COR-L47 (cell line): ENCODE results near the gene PGA3.
"Not testable (repeated sequence)": the region's sequence is repeated elsewhere in the genome, so short reads cannot be mapped to it uniquely, and the experiment has no call there.

Source experiments
- DNase-seq: peaks from one replicate; lab custom pipeline; 2025; lab: John Stamatoyannopoulos, UW

Gene PGA3

GRCh38 chr11:61207636-61208310 is 4.5 kb downstream of the PGA3 start:
- not testable (repeated sequence) for DNase-seq

DNA sequence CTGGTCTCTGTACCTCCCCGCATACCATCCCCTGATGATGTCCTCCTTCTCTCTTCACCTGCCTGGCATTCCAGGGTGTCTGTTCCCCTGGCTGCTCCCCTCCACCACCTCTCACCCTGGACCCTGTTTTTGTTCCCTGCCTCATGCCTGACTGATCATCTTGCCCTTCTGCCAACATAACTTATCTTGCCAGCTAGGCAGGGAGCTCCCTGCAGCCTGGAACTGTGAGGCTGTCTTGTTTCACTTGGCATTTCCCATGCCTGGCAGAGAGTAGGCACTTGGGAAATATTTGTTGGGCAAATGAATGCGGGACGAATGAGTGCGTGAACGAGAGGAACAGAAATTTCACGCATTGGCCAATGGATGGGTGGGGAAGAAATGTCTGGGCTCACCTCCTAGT is 7.3 kb downstream of the PGA3 start:
- DNase-seq, result not testable (repeated sequence)

GRCh38 chr11:61211327-61211952 is 8.1 kb downstream of the PGA3 start:
- not testable (repeated sequence) for DNase-seq

- DNase-seq, result not testable (repeated sequence)
Measured at GRCh38 chr11:61212202-61212601, 8.9 kb downstream of the PGA3 start.

GRCh38 chr11:61213711-61214324 is 10.5 kb downstream of the PGA3 start:
- DNase-seq, result not testable (repeated sequence)

DNA sequence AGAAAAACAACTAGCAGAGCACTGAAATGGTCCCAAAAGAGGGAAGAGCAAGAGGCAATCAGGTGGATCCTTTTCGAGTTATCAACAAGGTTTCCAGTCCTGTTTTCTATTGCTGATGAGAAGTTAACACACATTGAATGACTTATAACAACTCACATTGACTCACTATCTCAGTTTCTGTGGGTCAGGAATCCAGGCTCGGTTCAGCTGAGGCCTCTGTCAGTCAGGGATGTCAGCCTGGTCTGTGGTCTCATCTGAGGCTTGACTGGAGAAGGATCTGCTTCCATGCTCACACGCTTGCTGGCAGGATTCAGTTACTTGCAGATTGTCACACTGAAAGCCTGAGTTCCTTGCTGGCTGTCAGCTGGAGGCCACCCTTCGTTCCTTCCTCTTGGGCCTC is 15.0 kb downstream of the PGA3 start:
- DNase-seq, result not testable (repeated sequence)

DNA sequence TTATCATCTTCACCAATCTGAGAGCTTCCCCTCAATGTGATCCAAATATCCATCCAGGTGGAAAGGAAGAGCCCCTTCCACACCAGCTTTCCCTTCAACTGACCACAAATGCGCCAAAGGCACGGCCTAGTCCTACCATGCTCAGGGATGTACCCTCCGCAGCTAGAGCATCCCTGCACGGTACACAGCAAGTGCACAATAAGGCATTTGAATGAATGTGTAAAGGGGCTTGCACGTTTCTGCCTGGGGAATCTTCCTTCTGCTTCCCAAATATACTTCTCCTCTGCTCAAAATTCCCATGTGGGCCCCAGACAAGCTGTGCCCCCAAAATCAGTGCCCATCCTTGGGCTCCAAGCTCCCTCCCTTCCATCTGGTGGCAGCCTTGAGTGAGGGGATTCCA is 15.7 kb downstream of the PGA3 start:
- not testable (repeated sequence) for DNase-seq

- not testable (repeated sequence) for DNase-seq
Measured at GRCh38 chr11:61222047-61222446, 18.7 kb downstream of the PGA3 start, which contains the start of gene PGA4. Gene PGA4, plus strand, starts transcription at chr11:61222347. Its CDS starts 54 bp downstream, at chr11:61222401.

DNA sequence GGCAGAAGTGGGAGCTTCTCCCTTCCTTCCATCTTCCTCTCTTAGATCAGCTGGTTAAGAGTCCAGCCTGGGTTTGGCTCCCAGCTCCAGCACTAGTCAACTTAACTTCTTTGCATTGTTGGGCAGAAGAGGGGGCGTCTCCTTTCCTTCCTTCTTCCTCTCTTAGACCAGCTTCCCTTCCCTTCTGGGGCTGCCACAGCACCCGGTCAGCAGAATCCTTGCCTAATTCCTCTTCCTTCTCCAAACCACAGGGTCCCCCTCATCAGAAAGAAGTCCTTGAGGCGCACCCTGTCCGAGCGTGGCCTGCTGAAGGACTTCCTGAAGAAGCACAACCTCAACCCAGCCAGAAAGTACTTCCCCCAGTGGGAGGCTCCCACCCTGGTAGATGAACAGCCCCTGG is 19.4 kb downstream of the PGA3 start:
- not testable (repeated sequence) for DNase-seq

- DNase-seq, result not testable (repeated sequence)
Measured at GRCh38 chr11:61226457-61227137, 23.3 kb downstream of the PGA3 start.

DNA sequence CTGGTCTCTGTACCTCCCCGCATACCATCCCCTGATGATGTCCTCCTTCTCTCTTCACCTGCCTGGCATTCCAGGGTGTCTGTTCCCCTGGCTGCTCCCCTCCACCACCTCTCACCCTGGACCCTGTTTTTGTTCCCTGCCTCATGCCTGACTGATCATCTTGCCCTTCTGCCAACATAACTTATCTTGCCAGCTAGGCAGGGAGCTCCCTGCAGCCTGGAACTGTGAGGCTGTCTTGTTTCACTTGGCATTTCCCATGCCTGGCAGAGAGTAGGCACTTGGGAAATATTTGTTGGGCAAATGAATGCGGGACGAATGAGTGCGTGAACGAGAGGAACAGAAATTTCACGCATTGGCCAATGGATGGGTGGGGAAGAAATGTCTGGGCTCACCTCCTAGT is 26.1 kb downstream of the PGA3 start:
- DNase-seq, result not testable (repeated sequence)

- DNase-seq, result not testable (repeated sequence)
Measured at GRCh38 chr11:61231033-61231432, 27.7 kb downstream of the PGA3 start.

DNA sequence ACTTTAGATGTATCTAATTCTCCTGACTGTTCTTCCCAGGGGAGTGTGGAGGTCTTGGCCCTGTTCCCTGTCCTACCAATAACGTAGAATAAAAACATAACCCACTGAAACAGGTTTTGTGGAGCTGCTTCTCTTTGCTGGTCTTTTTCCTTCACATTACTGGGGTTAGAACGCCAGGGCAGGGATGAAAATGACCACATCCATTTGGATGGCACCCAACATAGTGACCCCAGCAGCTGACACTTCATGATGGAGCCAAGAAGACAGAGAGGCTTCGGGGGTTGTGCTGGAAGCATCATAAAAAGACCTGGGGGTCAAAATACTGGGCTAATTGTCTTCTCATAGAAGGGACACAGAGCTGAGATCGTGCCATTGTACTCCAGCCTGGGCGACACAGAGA is 28.3 kb downstream of the PGA3 start:
- DNase-seq, result not testable (repeated sequence)

DNA sequence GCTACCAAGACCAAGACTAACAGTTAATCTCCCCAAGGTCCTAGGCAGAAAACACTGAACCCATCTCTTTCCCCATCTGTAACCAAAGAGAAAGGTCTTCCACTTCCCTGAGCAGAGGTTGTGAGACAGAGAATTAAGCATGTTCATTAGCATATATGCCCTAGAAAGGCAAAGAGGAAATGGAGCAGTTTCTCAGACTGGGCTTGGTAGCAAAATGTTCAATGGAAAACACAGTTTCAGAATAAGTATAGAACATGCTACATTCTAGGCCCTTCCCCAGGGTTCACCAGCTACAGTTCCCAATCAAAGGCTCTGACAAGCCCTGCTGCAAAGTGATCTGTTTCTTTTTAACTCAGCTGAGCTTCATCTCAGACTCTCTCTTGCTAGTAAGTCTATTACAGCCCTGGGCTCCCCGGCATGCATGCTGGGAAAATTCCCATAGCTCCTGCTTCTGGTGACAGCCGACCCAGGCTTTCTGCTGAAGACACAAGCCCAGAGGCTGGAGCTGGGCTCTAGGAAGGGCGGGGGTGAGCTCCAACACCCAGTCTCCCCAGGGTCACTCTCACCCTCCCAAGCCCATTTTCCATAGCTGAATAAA is 29.3 kb downstream of the PGA3 start:
- DNase-seq, result not testable (repeated sequence)

DNA sequence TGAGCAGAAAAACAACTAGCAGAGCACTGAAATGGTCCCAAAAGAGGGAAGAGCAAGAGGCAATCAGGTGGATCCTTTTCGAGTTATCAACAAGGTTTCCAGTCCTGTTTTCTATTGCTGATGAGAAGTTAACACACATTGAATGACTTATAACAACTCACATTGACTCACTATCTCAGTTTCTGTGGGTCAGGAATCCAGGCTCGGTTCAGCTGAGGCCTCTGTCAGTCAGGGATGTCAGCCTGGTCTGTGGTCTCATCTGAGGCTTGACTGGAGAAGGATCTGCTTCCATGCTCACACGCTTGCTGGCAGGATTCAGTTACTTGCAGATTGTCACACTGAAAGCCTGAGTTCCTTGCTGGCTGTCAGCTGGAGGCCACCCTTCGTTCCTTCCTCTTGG is 33.8 kb downstream of the PGA3 start:
- DNase-seq, result not testable (repeated sequence)

DNA sequence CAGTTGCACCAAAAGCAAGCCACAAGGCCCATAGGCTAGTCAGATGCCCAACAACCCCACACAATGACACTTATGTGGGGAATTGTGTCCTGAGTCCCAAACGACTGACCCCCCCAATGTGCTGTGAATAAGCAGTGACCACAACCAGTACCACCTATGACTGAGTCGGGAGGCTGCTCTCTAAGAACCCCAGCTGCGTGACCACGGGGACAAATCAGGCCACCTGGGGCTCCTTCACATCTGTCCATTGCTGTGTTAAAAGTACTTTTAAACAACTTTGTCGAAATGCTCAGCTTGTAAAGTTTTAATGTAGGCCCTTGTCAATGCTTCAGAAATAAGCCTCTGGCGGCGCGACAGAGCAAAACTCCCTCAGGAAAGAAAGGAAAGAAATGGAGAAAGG is 37.0 kb downstream of the PGA3 start:
- DNase-seq, result not testable (repeated sequence)

DNA sequence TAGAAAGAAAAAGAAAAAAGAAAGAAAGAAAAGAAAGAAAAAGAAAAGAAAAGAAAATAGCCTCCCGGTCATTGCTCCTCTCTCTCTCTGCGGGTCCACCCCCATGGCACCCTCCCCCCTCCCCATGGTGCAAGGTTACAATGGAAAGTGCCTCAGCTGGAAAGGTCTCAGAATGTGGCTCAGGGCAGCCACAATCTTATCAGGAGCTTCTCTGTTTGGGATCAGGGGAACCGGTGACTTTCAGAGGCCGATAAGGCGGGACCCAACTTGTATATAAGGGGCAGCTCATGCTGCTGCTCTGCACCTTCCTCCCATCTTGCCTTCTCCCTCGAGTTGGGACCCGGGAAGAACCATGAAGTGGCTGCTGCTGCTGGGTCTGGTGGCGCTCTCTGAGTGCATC is 37.6 kb downstream of the PGA3 start, which contains the start of gene PGA5:
PGA5 (plus strand) TSS at position 301 of the 400 bp plus-strand sequence; CDS start at position 353, 52 bp downstream.
- DNase-seq, result not testable (repeated sequence)

DNA sequence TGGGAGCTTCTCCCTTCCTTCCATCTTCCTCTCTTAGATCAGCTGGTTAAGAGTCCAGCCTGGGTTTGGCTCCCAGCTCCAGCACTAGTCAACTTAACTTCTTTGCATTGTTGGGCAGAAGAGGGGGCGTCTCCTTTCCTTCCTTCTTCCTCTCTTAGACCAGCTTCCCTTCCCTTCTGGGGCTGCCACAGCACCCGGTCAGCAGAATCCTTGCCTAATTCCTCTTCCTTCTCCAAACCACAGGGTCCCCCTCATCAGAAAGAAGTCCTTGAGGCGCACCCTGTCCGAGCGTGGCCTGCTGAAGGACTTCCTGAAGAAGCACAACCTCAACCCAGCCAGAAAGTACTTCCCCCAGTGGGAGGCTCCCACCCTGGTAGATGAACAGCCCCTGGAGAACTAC is 38.2 kb downstream of the PGA3 start:
- DNase-seq, result not testable (repeated sequence)

DNA sequence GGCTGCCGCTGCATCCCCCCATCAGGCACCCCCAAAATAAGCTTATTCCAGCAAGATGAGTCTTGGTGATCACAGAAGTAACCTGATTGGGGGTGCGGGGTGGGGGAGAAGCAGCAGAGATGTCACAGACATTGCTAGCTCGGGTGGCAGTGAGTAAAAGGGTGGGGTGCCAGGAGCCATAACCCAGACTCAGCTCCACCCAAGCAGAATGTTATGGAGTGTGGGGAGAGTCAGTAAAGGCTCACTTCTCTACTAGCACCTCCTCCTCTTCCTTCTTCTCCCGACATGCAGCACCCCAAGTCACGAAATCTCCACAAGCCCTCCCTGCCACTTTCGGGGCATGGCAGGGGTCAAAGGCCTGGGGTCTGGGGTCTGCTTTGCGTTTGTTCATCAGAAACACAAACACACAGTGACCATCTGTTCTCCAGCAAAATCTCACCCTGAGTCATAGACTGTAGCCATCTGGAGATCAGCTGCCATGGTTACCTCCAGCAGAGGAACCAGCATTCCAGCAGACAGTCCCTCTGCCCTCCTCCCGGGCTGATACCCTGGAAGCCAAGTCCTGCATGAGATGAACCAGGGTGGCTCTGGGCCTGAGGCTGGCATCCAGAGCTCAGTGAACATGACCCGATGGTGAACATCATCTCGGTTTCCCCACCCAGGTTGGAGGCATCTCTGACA is 42.1 kb downstream of the PGA3 start:
- not testable (repeated sequence) for DNase-seq

- not testable (repeated sequence) for DNase-seq
Measured at GRCh38 chr11:61248071-61248470, 44.8 kb downstream of the PGA3 start.

GRCh38 chr11:61249201-61249600 is 45.9 kb downstream of the PGA3 start:
- DNase-seq, result not testable (repeated sequence)
